ENCODE results near the gene IGFN1. TPM values are rescaled to one million over a fixed set of nuclear protein-coding genes. Genes with fewer than 3 reads are reported as not detected.

The IGFN1 gene
- total and polyA plus RNA-seq, 2 donors (not counting 3 experiments of a cell fraction or from before 2014, with no cell fraction given), result not detected

DNA sequence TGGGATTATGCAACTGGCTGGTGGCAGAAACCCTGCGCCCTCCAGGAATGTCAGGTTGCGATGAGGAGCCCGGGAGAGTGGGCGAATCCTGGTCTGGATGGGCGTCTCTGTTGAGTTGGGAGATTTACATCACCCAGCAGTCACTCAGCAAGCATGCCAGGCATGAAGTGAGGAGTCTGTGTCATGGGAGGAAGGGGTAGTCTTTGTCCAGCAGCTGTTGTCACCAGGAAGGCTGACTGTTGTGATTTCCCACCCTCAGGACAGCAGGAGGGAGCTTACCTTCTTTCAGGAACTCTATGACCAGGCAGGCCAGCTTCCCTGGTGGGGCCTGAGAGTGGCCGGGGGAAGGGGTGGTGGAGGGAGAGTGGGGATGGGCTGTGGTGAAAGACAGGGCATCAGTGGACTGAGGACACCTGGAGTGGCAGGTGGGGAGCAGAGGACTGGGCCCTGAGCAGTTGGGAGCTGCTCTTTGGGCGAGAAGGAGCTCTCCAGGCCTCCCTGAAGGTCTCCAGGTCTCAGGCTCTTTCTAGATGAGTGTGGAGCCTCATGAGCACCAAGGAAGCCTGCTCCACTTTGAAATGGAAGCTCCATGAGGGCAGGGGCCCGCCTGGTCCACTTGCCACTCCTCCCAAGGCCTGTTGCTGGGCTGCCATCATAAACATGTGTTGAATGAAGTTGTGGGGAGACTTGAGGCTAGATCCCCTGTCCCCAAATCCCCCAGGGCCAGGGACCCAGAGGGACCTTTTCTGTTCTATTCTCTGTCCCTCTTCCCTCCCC is 71.3 kb downstream of the IGFN1 start:
- Histone ChIP-seq H3K9ac (replicated peaks; ENCODE audit: extremely low read depth, insufficient read depth, low read length) (no peak overlapping the region), H3K4me1 (ENCODE audit: control insufficient read depth, extremely low read depth, insufficient read depth, low read length) (no peaks in the 10 kb centered on the region), H3K27ac (ENCODE audit: insufficient read depth, low read depth, low read length) (no peak overlapping the region), H4K20me1 (replicated peaks; ENCODE audit: control insufficient read depth, extremely low read depth, insufficient read depth, low read length) (no peaks in the 10 kb centered on the region), H2AFZ (ENCODE audit: low read depth, low read length) (no peak overlapping the region), H3K4me2 (ENCODE audit: insufficient read depth, low read length) (no peak overlapping the region), H3K36me3 (ENCODE audit: control insufficient read depth in 2 of 2, extremely low read depth in 1 of 2, insufficient read depth in 2 of 2, low read length in 2 of 2) (no peaks in the 10 kb centered on the region), H3K4me3 (replicated peaks in 1 of 3; ENCODE audit: insufficient read depth in 1 of 3, low read depth in 1 of 3, low read length in 3 of 3) (no peak overlapping the region), H3K27me3 (ENCODE audit: control insufficient read depth in 2 of 2, insufficient read depth in 2 of 2, low read length in 2 of 2) (peaks cover 14 to 17% of the 10 kb centered on the region in 2 experiments), H3K79me2 (ENCODE audit: control insufficient read depth, insufficient read depth, low read length) (no peaks in the 10 kb centered on the region), H3K9me1 (replicated peaks; ENCODE audit: control insufficient read depth, extremely low read depth, insufficient read depth, low read length) (no peaks in the 10 kb centered on the region), H3K9me3 (replicated peaks; ENCODE audit: control insufficient read depth, insufficient read depth, low read length) (no peaks in the 10 kb centered on the region)
- POLR2A ChIA-PET, result no interaction called here
- BruUV-seq (replicated peaks), result no TSS peak
- dilution Hi-C loops (cut with MboI; ENCODE audit: extremely low pct_ligation_motif_present, low sequenced_read_pairs) (no loop called here), intact Hi-C loops (cut with micrococcal nuclease) (no loop called here)
- FAIRE-seq (no peak), DNase-seq (ENCODE audit: low read depth, low spot score) (no peak)
- TF ChIP-seq MYC (IDR thresholded peaks at IDR 0.05; ENCODE audit: low read depth, low read length) (no peak), EZH2 (IDR thresholded peaks at IDR 0.05; ENCODE audit: borderline replicate concordance, low read depth, low read length, severe bottlenecking) (no peak), FOS (IDR thresholded peaks at IDR 0.05; ENCODE audit: borderline replicate concordance, insufficient read depth, low read length) (no peak), POLR2AphosphoS5 (IDR thresholded peaks at IDR 0.05; ENCODE audit: insufficient read depth, low read depth, low read length) (no peak), GATA2 (IDR thresholded peaks at IDR 0.05; ENCODE audit: insufficient read depth, insufficient read length, low read depth, low read length) (no peak), JUN (IDR thresholded peaks at IDR 0.05; ENCODE audit: borderline replicate concordance, insufficient read depth, insufficient read length, low read depth) (no peak), POLR2A (IDR thresholded peaks at IDR 0.05; ENCODE audit: low read depth, low read length) (no peak)
- TF ChIP-seq, protein P1, sequence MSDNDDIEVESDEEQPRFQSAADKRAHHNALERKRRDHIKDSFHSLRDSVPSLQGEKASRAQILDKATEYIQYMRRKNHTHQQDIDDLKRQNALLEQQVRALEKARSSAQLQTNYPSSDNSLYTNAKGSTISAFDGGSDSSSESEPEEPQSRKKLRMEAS (IDR thresholded peaks at IDR 0.05; ENCODE audit: insufficient read depth, insufficient read length), result no peak
- TF ChIP-seq, protein P2, sequence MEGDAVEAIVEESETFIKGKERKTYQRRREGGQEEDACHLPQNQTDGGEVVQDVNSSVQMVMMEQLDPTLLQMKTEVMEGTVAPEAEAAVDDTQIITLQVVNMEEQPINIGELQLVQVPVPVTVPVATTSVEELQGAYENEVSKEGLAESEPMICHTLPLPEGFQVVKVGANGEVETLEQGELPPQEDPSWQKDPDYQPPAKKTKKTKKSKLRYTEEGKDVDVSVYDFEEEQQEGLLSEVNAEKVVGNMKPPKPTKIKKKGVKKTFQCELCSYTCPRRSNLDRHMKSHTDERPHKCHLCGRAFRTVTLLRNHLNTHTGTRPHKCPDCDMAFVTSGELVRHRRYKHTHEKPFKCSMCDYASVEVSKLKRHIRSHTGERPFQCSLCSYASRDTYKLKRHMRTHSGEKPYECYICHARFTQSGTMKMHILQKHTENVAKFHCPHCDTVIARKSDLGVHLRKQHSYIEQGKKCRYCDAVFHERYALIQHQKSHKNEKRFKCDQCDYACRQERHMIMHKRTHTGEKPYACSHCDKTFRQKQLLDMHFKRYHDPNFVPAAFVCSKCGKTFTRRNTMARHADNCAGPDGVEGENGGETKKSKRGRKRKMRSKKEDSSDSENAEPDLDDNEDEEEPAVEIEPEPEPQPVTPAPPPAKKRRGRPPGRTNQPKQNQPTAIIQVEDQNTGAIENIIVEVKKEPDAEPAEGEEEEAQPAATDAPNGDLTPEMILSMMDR (IDR thresholded peaks at IDR 0.05; ENCODE audit: extremely low read depth in 1 of 2, insufficient read depth in 1 of 2, low read depth in 1 of 2, low read length in 2 of 2), result no peak
- CTCF ChIA-PET, result interaction anchor here (0.9 to 1.2 kb wide), 3 partner anchors 87 to 99 kb away, joined by 3 to 5 read pairs (median 3); no protein-coding TSS in a partner anchor

All from endothelial cell of umbilical vein (primary cell).